Fibroblast of mammary gland (primary cell): ENCODE measurements around the gene MRGPRX3.

Source experiments
- DNase-seq: peaks from one replicate; pipeline ENCODE4 v3.0.0-alpha.2; 2010; ENCODE audit warnings: low read depth
- H3K4me3 ChIP-seq: 2 replicates; pipeline ENCODE4 v1.5.1; 2011; ENCODE audit warnings: low read depth, mild to moderate bottlenecking, low read length, moderate library complexity; ENCODE audit not compliant: control insufficient read depth
- TF ChIP-seq, protein P1 (sequence below): conservative IDR thresholded peaks from 2 replicates; pipeline ENCODE4 v1.5.1; 2011; ENCODE audit warnings: low read depth, low read length, inconsistent platforms; ENCODE audit not compliant: control insufficient read depth, insufficient read depth

MRGPRX3 gene

DNA sequence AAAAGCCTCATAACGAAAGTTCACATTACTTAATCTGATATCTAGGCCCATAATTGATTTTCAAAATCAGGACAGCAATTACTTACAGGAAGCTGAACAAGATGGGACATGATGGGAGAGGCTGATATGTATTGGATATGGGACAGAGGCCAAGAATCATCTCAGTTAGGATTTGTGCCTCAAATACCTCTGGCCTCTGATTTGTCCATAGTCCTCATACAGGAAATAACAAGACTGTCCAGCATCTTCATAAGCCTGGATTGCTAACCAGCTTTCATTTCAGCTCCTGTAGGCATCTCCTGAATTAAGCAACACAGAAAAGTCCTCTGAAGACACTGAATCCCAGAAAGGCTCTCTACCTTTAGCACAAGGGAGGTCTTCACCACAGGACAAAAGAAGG is 36.0 kb downstream of the MRGPRX3 start:
- no peak overlapping the region for H3K4me3 ChIP-seq
- TF ChIP-seq, protein P1, sequence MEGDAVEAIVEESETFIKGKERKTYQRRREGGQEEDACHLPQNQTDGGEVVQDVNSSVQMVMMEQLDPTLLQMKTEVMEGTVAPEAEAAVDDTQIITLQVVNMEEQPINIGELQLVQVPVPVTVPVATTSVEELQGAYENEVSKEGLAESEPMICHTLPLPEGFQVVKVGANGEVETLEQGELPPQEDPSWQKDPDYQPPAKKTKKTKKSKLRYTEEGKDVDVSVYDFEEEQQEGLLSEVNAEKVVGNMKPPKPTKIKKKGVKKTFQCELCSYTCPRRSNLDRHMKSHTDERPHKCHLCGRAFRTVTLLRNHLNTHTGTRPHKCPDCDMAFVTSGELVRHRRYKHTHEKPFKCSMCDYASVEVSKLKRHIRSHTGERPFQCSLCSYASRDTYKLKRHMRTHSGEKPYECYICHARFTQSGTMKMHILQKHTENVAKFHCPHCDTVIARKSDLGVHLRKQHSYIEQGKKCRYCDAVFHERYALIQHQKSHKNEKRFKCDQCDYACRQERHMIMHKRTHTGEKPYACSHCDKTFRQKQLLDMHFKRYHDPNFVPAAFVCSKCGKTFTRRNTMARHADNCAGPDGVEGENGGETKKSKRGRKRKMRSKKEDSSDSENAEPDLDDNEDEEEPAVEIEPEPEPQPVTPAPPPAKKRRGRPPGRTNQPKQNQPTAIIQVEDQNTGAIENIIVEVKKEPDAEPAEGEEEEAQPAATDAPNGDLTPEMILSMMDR: no peak
- DNase-seq: no peak

DNA sequence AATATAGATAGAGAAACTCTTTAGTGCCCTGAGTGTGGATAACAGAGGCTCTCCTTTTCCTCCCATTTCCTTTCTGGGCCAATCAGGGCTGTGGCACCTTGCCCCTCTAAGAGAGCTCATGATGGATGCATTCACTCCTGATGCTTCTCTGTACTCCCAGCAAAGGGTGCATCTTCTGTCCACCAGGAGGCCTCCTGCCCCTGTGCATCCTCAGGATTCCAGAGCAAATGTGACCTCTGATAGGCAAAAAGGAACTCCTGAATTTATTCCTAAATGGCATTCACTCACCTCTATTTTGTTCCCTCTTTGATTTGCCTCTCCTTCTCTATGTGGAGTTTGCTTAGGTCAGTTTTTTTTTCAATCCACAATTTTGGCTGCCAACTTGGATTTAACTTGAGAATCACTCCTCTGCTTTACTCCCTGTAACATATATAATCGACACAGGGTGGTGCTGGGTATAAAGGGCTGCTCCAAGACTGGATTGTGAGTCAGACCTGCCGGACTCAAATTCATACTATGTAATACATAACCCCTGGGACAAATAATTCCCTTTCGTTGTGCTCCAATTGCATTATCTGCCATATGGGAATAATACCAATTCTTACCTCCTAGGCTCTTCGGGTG is 39.1 kb downstream of the MRGPRX3 start:
- peak; percentile 16 for DNase-seq
- TF ChIP-seq, protein P1: peak; percentile 62
- no peak overlapping the region for H3K4me3 ChIP-seq

DNA sequence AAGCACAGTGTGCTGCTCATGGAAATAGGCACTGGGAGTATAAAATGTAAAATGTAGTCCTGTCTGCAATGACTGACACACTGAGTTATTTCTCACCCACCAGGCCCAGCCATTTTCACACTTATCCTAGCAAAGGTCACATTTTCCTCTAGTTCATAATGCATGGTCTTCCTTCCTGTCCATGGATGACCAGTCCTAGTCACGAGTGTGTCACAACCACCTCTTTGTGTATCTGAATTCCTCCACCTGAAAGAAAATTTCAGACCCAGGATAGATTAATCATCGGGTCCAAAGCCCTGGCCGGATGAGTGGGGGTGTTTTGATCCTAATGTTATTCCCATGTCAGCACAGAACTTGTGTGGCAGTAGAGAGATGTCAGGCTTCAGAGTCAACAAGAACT is 40.3 kb downstream of the MRGPRX3 start, which contains the start of gene MRGPRX4:
MRGPRX4 (plus strand) TSS at position 172 of the 400 bp plus-strand sequence. CDS start 420 bp downstream, outside the sequence.
- DNase-seq: no peak
- no peak within 1 kb of the TSS for H3K4me3 ChIP-seq
- TF ChIP-seq, protein P1: no peak

DNA sequence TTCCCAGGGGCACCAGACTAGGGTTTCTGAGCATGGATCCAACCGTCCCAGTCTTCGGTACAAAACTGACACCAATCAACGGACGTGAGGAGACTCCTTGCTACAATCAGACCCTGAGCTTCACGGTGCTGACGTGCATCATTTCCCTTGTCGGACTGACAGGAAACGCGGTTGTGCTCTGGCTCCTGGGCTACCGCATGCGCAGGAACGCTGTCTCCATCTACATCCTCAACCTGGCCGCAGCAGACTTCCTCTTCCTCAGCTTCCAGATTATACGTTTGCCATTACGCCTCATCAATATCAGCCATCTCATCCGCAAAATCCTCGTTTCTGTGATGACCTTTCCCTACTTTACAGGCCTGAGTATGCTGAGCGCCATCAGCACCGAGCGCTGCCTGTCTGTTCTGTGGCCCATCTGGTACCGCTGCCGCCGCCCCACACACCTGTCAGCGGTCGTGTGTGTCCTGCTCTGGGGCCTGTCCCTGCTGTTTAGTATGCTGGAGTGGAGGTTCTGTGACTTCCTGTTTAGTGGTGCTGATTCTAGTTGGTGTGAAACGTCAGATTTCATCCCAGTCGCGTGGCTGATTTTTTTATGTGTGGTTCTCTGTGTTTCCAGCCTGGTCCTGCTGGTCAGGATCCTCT is 41.0 kb downstream of the MRGPRX3 start:
- no peak overlapping the region for H3K4me3 ChIP-seq
- TF ChIP-seq, protein P1: no peak
- DNase-seq: no peak
